HG02763 (cell line): Measurements from ENCODE around the gene GDPD5.

Experiments used
- ATAC-seq: cut with Tn5 transposase; IDR thresholded peaks from one replicate; pipeline ENCODE4 v1.9.1; 2021; ENCODE audit warnings: mild to moderate bottlenecking, moderate library complexity; ENCODE audit not compliant: unreplicated experiment

The GDPD5 gene

DNA sequence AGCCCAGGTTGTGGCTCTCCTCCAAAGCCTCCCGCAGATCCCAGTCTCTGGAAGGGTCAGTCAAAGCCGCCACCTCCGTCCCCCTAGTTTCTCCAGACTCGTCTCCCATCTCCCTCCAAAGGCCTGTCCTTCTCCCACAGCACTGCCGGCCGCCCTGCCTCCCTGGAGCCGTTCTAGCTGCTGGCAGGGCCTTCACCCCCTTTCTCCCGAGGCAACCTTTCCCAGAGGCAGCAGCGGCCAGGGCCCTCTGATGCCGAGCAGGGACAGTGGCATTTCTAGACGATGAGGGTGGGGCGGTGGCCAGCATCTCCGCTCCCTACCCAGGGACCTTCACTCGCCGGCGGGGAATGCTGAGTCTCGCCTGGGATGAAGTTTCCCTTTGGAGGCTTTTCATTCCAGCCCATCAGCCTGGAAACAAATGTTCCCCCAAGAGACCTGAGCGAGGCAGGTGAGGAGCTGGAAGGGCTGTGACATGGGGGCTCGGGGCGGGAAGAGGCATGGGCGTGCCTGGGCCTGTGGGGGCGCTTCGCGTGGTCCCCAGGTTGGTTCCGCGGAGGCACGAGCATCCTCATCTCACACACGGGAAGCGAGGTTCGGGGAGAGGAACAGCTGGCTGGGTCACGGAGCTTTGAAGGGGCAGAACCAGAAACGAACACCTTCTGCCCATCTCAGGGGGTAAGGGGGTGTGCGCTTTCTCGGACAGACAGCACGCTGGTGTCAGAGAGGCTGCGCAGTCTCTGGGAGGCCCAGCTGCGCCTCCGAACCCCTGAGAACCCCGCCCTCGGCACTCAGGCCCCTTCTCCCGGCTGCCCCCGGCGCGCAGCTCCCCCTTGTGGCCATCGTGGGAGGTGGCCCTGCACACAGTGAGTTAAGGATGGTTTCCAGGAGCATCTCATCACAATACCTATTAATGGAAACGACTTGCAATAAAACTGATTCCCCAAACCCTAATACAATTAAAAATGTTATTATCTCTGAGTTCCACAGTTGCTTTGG, 74.6 kb downstream of the GDPD5 start:
- no peak for ATAC-seq

DNA sequence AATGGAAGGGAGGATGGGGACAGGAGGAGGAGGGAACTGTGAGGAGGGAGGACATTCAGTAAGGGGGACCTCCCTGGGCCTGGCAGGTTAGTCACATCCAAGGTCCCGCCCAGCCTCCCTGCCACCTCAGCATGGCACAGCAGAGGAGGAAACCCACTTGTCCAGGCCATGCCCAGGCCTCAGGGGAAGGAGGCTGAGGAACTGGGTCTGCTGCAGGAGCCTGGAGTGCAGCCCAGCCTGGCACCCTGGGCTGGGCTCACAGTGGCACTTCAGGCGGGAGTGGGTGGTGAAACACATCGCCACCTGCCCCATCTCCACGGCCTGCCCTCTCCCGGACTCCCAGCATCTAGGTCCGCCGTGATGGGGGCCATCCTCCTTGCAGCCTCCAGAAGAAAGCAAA, 75.5 kb downstream of the GDPD5 start:
- no peak for ATAC-seq

DNA sequence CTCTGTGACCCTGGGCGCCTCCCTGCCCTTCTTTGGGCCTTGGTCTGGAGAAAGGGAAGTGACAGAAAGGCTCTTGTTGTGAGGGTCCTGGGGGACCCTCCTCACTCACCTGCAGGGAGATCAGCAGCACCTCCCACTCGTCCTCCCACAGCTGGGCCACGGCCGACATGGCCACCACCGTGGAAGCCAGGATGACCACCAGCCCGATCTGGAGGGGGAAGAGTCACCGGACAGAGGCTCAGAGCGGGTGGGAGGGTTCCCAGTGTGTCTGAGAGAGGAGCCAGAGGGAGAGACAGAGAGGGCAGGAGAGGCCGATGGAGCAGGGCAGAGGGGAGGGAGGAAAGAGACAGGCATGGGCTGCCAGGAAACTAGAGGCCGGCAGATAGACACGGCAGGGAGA, 76.0 kb downstream of the GDPD5 start:
- no peak for ATAC-seq

DNA sequence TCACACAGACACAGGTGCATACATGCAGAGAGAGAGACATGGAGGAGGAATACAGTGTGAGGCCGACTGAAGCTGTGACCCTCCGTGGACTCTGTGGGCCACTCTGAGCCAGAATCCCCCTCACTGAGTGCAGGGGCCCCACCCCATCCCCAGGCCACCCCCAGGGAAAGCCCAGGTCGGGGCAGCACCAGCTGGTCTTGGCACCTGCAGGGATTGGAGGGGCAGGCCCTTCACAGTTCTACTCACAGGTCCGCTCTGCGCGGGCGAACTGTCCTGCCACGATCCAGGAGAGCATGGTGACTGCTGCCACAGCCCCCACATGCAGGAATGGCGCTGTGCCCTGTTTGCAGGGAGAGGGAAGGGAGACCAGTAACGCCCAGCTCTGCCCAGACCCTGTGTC, 76.5 kb downstream of the GDPD5 start:
- ATAC-seq: no peak

DNA sequence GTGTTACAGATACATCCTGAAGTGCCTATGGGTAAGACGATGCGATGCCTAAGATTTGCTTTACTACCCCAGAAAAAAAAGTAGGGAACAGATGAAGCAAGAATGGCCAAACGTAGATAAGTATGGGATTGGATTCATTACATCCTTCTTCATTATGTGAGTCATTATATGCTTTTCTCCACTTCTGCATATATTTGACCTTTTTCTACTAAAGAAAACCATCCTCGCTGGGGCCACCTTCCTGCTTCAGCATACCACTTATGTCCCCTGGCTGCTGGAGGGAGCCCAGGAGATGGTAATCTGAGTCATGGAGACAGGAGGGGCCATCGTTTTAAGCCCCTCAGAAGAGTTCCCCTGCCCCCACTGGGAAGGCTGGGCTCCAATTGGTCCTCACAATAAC, 78.3 kb downstream of the GDPD5 start:
- no peak for ATAC-seq

DNA sequence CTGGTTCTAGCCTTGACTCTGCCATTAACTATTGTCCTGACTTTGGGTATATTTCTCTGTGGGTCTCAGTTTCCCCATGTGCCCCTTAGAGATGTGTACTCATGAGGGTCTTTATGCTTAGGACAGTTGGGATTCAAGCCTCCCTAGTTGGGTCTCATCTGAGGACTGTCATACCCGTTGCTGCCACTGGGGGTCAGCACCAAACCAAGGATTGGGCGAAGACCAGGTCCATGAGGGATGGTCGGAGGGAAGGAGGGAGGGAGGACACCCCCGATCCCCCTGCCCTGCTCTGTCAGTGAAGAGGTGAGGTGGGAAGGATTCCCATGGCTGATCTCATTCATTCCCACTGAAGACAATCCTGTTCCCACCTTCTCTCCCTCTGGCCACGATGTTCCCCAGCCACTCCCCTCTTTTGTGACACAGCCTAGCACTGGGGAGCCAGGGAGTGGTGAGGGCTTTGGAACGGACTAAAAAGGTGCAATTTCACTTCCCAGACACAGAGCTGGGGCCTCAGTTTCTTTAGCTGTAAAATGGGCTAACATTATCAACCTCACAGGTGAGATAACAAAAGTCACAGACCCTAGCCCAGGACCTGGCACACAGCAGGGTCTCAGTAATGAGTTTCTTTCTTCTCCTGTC, 80.3 kb downstream of the GDPD5 start:
- no peak for ATAC-seq

DNA sequence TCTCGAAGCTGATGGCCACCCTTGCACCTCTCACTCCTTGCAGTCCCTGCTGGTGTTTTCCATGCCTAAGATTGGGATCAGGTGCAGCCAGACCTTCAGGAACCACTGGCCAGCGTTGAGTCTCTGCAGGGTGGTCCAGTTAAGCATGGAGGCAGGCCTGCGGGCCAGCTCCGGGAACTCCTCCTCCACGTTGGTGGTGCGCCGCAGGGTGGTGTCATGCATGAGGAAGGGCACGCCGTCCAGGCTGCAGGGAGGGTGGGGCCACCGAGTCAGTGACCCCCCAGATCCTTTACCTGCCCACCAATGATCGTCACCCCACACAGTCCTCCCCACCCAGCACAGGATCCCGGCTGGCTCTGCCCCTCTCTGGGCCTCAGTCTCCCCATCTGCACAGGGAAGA, 82.7 kb downstream of the GDPD5 start:
- ATAC-seq: no peak

DNA sequence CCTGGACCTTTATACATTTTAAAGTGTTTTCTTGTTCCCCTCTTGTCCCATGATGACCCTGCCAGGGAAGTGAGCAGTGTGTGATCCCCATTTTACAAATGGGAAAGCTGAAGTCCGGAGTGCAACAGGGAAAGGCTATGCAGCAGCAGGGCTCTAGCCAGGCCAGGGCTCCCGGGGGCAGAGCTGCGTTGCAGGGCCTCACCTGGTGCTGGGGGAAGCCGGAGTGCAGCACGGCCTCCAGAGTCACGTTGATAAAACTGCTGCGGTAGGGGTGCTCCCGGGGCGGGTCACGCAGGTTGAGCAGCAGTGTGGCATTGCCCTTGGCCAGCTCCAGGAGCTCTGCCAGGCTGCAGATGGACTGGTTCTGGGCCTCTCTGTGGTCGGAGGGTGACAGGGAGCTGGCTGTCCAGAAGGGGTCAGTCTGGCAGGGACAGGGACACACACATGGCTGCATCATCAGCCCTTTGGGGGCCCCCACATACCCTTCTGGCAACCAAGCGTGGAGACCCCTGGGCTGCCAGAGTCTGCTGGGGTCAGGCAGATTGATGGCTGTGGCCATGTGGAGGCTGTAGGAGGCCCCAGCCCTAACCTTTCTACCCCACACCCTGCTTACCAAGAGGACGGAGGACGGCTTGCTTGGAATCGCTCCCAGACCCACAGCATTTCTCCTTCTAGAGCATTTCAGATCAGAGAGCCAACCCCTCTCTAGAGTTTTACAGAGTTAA, 83.4 kb downstream of the GDPD5 start:
- ATAC-seq: no peak

DNA sequence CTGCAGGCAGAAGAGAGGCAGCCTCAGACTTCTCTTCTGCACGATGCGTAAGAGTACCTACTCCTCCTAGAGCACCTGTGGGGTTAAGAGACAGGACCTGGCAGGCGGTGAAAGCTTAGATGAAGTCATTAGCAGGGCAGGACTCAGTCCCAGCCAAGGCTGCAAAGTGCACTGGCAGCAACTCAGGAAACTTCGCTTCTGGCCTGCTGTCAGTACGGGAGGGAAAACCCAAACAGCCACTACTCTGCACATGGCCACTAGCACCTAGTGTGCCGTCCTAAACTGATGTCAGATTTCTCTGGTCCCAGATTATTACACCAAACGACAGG, 84.0 kb downstream of the GDPD5 start:
- no peak for ATAC-seq

DNA sequence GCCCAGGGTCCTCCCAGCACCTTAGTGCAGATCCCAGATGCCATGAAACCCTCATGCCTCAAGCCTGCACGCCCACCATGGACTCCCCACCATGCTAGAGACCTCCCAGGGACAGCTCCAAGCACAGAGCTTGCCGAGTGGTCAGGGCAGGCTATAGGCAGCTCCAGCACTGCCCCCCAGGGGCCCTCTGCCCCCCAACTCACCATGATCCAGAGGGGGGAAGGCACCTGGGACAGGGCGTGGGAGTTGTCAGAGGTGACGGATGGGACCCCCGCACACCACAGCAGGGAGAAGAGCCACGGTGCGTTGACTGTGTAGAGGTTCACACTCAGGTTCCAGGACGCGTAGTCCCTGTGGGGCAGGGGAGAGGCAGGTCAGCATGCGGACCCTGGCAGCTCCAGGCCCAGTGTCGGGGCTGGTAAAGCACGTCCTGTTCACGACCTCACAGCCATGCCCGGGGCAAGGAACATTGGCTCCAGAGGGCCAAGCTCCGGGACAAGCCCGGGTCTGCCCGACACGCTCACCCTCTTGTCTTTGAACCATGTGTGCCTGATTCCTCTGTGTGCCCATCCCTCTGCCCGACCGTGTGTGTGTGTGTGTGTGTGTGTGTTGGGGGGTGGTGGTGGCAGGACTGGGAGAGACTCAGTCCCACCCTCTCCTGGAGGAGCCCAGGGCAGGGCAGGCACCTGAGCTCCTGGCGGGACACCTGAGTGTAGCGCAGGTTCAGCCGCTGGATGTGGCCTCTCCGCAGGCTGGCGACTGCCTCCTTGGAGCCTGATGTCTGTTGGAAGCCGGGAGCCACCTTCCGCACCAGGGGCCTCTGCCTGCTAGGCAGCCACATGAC, 84.6 kb downstream of the GDPD5 start:
- ATAC-seq: no peak

DNA sequence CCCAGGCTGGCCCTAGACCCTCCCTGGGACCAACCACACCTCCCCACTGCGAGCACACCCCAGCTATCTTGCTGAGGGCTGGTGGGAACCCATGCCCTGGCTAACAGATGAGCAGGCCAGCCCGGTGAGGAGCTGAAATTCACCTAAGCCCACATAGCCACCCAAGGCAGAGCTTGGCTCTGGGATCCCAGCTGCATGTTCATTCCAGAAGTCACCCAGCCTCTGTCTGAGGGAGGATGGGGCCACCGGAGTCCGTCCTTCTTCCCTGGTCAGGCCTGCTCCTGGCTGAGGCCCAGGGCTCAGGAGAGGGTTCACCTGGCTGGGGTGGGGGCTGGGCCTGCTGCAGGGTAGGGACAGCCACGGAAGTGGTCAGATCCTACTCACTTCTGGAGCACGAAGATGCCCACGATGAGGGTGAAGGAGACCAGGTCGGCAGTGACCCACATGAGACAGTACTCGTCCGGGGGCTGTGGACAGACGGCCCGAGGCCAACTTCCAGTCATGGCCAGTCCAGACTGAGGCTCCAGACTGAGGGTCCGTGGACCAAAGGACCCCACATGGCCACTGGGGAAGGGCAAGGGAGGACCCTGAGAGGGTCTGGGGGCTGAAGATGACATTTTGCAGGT, 86.1 kb downstream of the GDPD5 start:
- ATAC-seq: no peak

DNA sequence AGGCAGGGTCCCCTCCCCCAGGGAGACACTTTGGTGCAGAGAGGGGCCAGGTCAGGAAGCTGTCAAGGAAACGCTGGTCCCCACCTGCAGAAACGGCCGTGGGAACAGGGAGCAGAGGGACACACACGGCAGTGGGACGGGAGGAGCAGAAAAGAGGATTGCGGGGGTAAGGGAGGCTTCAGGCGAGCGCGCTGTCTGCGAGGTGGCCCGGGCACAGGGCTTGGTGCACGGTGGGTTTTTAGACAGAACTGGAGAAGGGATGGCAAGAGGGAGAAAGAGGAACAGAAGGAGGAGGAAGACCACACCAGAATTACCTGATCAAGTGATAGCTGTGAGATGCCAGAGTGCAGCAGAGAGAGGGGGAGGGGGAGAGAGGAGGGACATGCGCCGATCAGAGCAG, 86.7 kb downstream of the GDPD5 start:
- no peak for ATAC-seq

DNA sequence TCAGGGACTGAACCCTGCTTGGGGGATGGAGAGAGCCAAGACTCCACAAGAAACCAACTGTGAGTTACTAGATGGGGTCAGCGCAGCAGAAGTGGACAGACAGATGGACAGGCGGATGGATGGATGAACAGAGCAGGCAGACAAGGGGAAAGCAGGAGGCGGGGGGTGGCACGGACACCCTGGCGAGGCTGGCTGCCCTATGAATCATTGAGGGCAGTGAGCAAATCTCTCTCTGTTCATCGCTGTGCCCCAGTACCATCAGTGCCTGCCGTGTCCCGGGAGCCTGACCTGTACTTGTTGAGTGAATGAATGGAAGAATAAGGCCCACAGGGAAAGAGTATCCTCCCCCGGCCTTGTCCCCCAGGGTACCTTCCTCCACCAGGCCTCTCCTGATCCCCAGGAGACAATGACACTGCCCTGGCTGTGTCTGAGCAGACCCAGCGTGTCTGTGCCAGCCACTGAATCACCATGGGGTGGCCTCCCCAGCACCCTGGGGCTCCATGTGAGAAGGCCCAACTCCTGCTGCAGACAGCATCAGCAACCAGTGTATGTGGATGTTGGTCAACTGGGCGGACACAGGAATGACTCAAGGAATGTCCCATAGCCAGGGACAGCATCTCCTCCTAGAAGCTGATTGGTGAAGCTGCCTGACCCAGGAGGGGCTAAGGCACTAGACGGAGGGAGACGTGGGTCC, 87.6 kb downstream of the GDPD5 start:
- no peak for ATAC-seq

DNA sequence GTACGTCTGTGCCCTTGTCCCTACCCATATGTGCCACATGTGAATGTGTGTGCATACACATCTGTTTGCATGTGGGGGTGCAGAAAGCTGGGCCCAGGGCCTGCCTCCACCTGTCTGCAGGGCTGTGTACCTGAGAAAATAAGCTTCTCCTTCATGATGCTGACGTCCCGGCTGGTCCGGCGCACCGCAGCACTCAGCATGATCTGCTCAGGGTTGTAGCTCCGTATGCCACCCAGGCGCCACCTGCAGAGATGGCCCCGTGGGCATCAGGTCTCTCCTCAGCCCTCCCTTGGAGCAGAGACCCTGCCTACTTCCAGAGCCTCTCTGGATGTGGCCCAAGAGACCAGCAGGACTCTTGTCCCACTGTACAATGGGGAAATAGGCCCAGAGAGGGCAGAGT, 88.9 kb downstream of the GDPD5 start:
- no peak for ATAC-seq

DNA sequence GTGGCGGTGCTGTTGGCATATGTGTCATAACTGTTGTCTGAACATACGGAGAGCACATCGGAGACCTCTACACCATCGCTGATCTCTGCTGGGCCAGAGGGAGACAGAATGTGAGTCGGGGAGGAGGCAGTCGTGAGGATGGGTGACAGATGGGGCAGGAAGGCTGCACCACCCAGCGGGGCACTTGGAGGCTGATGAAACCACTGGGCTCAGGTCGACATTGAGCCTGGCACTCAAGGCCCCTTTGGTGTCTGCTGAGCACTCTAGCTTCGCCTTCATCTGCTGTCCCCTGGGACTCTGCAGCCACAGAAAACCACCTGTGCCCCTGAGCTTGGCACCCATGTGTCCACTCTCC, 90.2 kb downstream of the GDPD5 start:
- ATAC-seq: no peak

DNA sequence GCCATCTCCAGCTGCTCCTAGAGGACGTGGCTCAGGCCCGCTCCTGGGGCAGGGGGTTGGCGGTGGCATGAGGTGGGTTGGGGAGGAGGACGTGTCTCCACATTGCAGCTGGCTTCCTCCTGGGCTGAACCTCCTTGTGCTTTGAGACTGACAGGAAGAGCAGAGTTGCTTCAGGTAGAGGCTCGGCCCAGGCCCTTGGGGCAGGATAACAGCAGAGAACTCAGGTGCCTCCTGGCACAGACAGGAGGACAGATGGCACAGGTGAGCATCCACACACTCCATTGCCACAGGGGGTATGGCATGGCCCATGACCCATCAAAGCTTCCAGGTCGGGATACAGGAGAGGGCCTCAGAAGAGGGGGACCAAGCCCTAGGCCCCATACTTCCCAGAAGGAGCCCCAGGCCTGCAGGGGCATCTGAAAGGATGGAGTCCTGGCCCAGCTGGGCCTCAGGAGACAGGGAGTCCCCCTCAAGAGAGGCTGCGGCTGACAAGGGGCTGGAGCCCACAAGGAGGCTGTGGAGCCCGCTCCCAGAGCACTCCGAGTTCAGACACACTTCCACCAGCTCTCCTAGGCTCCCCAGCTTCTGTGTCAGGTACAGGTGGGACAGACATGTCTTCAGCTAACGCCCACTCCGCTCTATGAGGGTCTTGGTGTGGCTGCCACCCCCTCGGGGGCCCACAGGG, 90.7 kb downstream of the GDPD5 start:
- ATAC-seq: no peak

DNA sequence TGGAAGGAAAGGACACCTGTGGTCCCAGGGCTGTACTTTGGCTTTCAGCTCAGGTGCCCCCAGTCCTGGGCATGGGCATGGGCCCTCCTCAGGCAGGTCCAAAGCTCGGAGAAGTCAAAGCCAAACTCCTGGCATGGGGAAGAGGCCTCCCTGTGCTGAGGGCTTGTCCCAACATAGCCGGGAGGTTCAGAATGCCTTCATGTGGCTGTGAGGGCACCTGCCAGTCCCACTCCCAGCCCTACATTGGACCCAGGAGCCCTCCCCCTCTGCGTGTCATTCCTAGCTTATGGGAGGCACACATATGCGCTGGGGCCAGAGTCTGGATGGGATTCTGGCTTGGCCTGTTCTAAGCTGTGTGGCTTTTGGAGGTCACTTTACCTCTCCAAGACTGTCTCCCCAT, 91.7 kb downstream of the GDPD5 start:
- no peak for ATAC-seq

DNA sequence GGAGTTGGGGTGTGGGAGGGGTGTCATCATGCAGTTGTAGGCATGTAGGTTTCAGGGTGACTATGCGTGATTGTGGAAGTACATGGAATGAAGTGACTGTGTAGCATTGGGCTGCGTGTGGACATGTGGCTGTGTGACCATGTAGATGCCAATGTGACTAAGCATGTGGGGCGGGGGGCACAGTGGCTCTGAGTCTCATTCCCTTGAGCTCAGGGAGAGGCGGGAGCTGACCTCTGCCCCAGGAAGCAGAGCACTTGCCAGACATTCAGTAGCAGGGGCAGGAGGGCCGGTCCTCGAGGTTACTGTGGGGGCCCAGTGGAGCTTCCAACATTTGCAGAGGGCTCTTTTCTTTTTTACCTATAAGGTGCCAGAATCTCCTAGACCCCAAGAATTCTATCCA, 92.3 kb downstream of the GDPD5 start:
- no peak for ATAC-seq

DNA sequence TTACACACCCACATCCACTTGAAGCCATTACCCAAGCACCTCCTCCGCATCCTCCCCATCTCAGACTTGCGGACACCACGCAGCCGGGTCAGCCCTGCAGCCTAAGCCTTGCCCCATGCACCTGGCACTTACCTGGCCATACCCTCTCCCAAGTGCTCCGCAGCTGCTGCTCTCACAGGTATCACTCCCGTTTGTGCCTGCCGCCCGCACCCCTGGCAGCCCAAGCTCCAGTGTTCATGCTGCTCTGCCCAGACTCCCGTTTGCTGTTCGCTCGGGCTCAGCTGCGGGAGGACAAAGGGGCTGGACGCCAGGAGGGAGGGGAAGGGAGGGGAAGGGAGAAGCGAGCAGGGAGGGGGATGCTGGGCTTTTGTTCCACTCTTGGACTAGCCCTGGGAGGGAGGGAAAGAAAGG, 92.8 kb downstream of the GDPD5 start, which contains the start of gene KLHL35:
TSS of gene KLHL35 (minus strand) at position 293 of the 411 bp plus-strand sequence. CDS start 2,574 bp downstream, outside the sequence.
- ATAC-seq: no peak
